WERI-Rb-1 (cell line): Measurements from ENCODE around the gene REXO5.
A peak's percentile ranks its signal among the peaks of the same experiment; 100 is the strongest.

Experiments
- DNase-seq: peaks from one replicate; pipeline ENCODE4 v3.0.0-alpha.2; 2020
- H3K27ac ChIP-seq: fragments of 250-450 bp; sonication (Bioruptor Pico); 2 replicates; pipeline ENCODE4 v1.5.1; 2020; ENCODE audit warnings: mild to moderate bottlenecking, moderate library complexity
- H3K27me3 ChIP-seq: fragments of 250-450 bp; sonication (Bioruptor Pico); 2 replicates; pipeline ENCODE4 v1.5.1; 2021; ENCODE audit warnings: mild to moderate bottlenecking, low read depth, moderate library complexity; ENCODE audit not compliant: insufficient read depth, severe bottlenecking
- H3K36me3 ChIP-seq: fragments of 250-450 bp; sonication (Bioruptor Pico); 2 replicates; pipeline ENCODE4 v1.5.1; 2020; ENCODE audit warnings: mild to moderate bottlenecking, moderate library complexity
- H3K4me3 ChIP-seq: 2 replicates; pipeline ENCODE4 v1.5.1; 2011; ENCODE audit warnings: low read depth, mild to moderate bottlenecking, control low read depth, low read length
- H3K9me3 ChIP-seq: fragments of 250-450 bp; sonication (Bioruptor Pico); 2 replicates; pipeline ENCODE4 v1.5.1; 2021; ENCODE audit warnings: mild to moderate bottlenecking, moderate library complexity; ENCODE audit not compliant: severe bottlenecking
- TF ChIP-seq, protein P1 (sequence below): IDR thresholded peaks from 2 replicates; pipeline ENCODE4 v1.5.1; 2011; ENCODE audit warnings: low read depth, mild to moderate bottlenecking, control low read depth, inconsistent platforms, low read length

The REXO5 gene

GRCh38 chr16:20897922-20898321 is 91.6 kb downstream of the REXO5 start:
- no peak for DNase-seq
- H3K4me3 ChIP-seq: peak overlapping the region; percentile 64
- no peaks in the 10 kb centered on the region for H3K9me3 ChIP-seq
- no peaks in the 10 kb centered on the region for H3K27me3 ChIP-seq
- H3K27ac ChIP-seq: peak overlapping the region; percentile 98
- H3K36me3 ChIP-seq: peaks cover 70% of the 10 kb centered on the region
- TF ChIP-seq, protein P1, sequence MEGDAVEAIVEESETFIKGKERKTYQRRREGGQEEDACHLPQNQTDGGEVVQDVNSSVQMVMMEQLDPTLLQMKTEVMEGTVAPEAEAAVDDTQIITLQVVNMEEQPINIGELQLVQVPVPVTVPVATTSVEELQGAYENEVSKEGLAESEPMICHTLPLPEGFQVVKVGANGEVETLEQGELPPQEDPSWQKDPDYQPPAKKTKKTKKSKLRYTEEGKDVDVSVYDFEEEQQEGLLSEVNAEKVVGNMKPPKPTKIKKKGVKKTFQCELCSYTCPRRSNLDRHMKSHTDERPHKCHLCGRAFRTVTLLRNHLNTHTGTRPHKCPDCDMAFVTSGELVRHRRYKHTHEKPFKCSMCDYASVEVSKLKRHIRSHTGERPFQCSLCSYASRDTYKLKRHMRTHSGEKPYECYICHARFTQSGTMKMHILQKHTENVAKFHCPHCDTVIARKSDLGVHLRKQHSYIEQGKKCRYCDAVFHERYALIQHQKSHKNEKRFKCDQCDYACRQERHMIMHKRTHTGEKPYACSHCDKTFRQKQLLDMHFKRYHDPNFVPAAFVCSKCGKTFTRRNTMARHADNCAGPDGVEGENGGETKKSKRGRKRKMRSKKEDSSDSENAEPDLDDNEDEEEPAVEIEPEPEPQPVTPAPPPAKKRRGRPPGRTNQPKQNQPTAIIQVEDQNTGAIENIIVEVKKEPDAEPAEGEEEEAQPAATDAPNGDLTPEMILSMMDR: no peak

DNA sequence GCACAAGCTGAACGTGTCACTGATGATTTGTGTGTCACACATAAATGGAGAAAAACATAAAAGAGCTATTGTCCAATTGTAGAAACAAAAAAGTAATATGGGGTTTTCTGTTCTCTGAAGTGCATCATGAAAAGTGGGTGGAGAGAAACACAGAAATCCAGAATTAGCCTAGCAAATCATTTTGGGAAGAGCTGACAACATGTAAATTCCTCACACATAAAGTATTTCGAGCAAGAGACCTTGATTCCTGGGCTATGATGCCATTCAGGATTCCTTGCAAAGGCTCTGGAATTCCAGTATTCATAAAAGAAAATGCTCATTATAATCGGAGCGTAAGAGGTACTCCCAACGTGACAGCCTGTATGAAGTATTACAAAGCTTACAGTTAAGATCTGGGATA is 92.7 kb downstream of the REXO5 start:
- H3K9me3 ChIP-seq: no peaks in the 10 kb centered on the region
- no peaks in the 10 kb centered on the region for H3K27me3 ChIP-seq
- peak overlapping the region; percentile 98 for H3K27ac ChIP-seq
- TF ChIP-seq, protein P1: no peak
- peak overlapping the region; percentile 64 for H3K4me3 ChIP-seq
- H3K36me3 ChIP-seq: peaks cover 65% of the 10 kb centered on the region
- no peak for DNase-seq
